Fibroblast of lung (primary cell): ENCODE data around the gene C11orf68. TPM values are rescaled to one million over a fixed set of nuclear protein-coding genes. Genes with fewer than 3 reads are reported as not detected.

Experiments used
- DNase-seq, 2 donors: peaks; one replicate each; pipeline versions ENCODE4 v3.0.0 to v3.0.0-alpha.2; 2010; ENCODE audit warnings: low read depth in 2 of 2
- H2AFZ ChIP-seq: 2 replicates; pipeline ENCODE4 v1.5.1; 2012; ENCODE audit warnings: low read length, control low read depth, inconsistent platforms
- H3K27ac ChIP-seq: 2 replicates; pipeline ENCODE4 v1.5.1; 2011; ENCODE audit warnings: low read length, control low read depth; ENCODE audit not compliant: insufficient read depth
- H3K27me3 ChIP-seq: 2 replicates; pipeline ENCODE4 v1.5.1; 2011; ENCODE audit warnings: mild to moderate bottlenecking, low read length; ENCODE audit not compliant: control insufficient read depth, insufficient read depth
- H3K36me3 ChIP-seq: 2 replicates; pipeline ENCODE4 v1.5.1; 2011; ENCODE audit warnings: low read length; ENCODE audit not compliant: control insufficient read depth, insufficient read depth
- H3K4me1 ChIP-seq: 2 replicates; pipeline ENCODE4 v1.5.1; 2011; ENCODE audit warnings: low read length; ENCODE audit not compliant: control insufficient read depth, insufficient read depth; ENCODE audit errors: extremely low read depth
- H3K4me2 ChIP-seq: 2 replicates; pipeline ENCODE4 v1.5.1; 2011; ENCODE audit warnings: low read length, control low read depth; ENCODE audit not compliant: insufficient read depth; ENCODE audit errors: extremely low read depth
- H3K4me3 ChIP-seq, 4 experiments: fragments of 200-600 bp in 1 of 4; sonication (generic) in 1 of 4; replicated peaks in 1 of 4; 2 replicates each; pipeline ENCODE4 v1.5.1; 2011 to 2016; ENCODE audit warnings: low read length in 4 of 4, low read depth in 3 of 4, mild to moderate bottlenecking in 3 of 4, control low read depth in 2 of 4, inconsistent platforms in 1 of 4, mixed read lengths in 1 of 4; ENCODE audit not compliant: insufficient read depth in 1 of 4; ENCODE audit errors: control extremely low read depth in 1 of 4
- H3K79me2 ChIP-seq: 2 replicates; pipeline ENCODE4 v1.5.1; 2012; ENCODE audit warnings: mild to moderate bottlenecking, low read length, inconsistent platforms; ENCODE audit not compliant: control insufficient read depth, insufficient read depth
- H3K9ac ChIP-seq: 2 replicates; pipeline ENCODE4 v1.5.1; 2011; ENCODE audit warnings: mild to moderate bottlenecking, low read length, control low read depth; ENCODE audit not compliant: insufficient read depth
- H3K9me3 ChIP-seq: 2 replicates; pipeline ENCODE4 v1.5.1; 2012; ENCODE audit warnings: low read depth, low read length; ENCODE audit not compliant: control insufficient read depth, insufficient read depth
- H4K20me1 ChIP-seq: 2 replicates; pipeline ENCODE4 v1.5.1; 2011; ENCODE audit warnings: low read length; ENCODE audit not compliant: control insufficient read depth, insufficient read depth; ENCODE audit errors: extremely low read depth
- CTCF ChIP-seq, 2 donors: IDR thresholded peaks in 1 of 2; conservative IDR thresholded peaks in 1 of 2; 1 replicate in 1 of 2; 2 replicates in 1 of 2; pipeline ENCODE4 v1.5.1; 2011 to 2012; ENCODE audit warnings: low read length in 2 of 2, control low read depth in 1 of 2, inconsistent platforms in 1 of 2, low read depth in 1 of 2, mild to moderate bottlenecking in 1 of 2
- EZH2 ChIP-seq: IDR thresholded peaks from 2 replicates; pipeline ENCODE4 v1.5.1; 2012; ENCODE audit warnings: low read length, control low read depth, mild to moderate bottlenecking; ENCODE audit errors: missing control alignments
- polyA plus RNA-seq, 2 donors: library from polyadenylated mRNA; depleted of rRNA in 1 of 2; stranded (reverse) in 1 of 2; unstranded in 1 of 2; fragments of >200 nt; gene quantifications; 2 replicates each; pipeline ENCODE4 v1.2.1, GENCODE V29; 2011 to 2012; ENCODE audit warnings: missing spikeins in 1 of 2
- total RNA-seq: library from RNA; depleted of rRNA; stranded (reverse); fragments of >200 nt; gene quantifications from 2 replicates; pipeline ENCODE4 v1.2.1, GENCODE V29; 2014

Gene C11orf68
- total and polyA plus RNA-seq, 2 donors (not counting 1 experiment from before 2014, with no cell fraction given): 26.6 to 27.6 TPM

DNA sequence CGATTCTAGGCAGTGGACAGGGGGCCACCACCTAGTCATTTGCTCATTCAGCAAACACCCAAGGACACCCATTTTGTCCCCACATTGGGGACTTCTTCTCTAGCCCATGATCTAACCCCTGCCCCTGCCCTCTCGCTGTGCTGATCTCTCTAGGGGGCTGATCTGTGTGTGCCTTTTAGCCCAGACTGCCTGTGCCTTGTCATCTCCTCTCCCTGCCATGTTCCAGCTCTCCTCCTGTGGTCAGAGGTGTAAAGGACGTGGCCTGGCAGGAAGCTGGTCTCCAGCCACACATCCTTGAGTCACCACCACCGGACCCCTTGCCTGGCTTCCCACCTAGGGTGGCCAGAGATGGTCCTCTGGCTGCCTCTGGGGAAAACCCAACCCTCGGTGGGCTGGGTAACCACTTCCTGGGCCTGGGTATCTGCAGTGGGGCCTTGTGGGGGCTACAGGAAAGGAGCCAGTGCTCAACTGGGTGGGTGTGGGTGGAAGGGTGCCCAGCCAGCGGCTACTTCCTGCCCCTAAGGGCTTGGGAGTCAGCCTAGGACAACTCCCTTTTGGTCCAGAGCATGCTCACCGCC is 37.9 kb downstream of the C11orf68 start:
- TF ChIP-seq CTCF (conservative IDR thresholded peaks at IDR 0.05 in 1 of 2, IDR thresholded peaks at IDR 0.05 in 1 of 2; ENCODE audit: low read depth in 1 of 2, low read length in 2 of 2): no peak
- no peak for TF ChIP-seq EZH2
- peaks cover 32% of the 10 kb centered on the region for H3K36me3 ChIP-seq
- no peak overlapping the region for H3K4me2 ChIP-seq
- H2AFZ ChIP-seq: no peak overlapping the region
- peaks cover 7% of the 10 kb centered on the region for H3K79me2 ChIP-seq
- H3K9me3 ChIP-seq: no peaks in the 10 kb centered on the region
- no peaks in the 10 kb centered on the region for H3K27me3 ChIP-seq
- DNase-seq: no peak
- H3K27ac ChIP-seq: no peak overlapping the region
- no peaks in the 10 kb centered on the region for H3K4me1 ChIP-seq
- H4K20me1 ChIP-seq: no peaks in the 10 kb centered on the region
- H3K4me3 ChIP-seq: no peak overlapping the region
- no peak overlapping the region for H3K9ac ChIP-seq

DNA sequence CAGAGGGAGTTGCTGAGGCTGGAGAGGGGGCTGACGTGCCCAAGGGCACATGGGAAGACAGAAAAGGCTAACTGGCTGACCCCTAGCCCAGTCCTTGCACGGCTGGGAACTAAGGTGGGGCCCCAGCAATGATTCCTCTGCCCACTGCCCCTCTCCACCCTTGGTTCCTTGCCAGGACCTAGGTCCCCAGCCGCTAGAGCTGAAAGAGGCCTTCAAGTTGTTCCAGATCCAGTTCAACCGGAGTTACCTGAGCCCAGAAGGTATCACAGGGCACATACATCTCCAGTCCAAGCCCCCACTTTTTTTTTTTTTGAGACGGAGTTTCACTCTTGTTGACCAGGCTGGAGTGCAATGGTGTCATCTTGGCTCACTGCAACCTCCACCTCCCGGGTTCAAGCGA is 38.8 kb downstream of the C11orf68 start:
- TF ChIP-seq EZH2 (no peak), CTCF (conservative IDR thresholded peaks at IDR 0.05 in 1 of 2, IDR thresholded peaks at IDR 0.05 in 1 of 2; ENCODE audit: low read depth in 1 of 2, low read length in 2 of 2) (no peak)
- no peaks in the 10 kb centered on the region for H3K9me3 ChIP-seq
- no peak overlapping the region for H3K27ac ChIP-seq
- no peaks in the 10 kb centered on the region for H3K27me3 ChIP-seq
- peaks cover 2% of the 10 kb centered on the region for H3K79me2 ChIP-seq
- no peak overlapping the region for H3K9ac ChIP-seq
- no peaks in the 10 kb centered on the region for H4K20me1 ChIP-seq
- no peak for DNase-seq
- peaks cover 28% of the 10 kb centered on the region for H3K36me3 ChIP-seq
- H3K4me2 ChIP-seq: no peak overlapping the region
- H3K4me1 ChIP-seq: no peaks in the 10 kb centered on the region
- no peak overlapping the region for H2AFZ ChIP-seq
- no peak overlapping the region for H3K4me3 ChIP-seq

DNA sequence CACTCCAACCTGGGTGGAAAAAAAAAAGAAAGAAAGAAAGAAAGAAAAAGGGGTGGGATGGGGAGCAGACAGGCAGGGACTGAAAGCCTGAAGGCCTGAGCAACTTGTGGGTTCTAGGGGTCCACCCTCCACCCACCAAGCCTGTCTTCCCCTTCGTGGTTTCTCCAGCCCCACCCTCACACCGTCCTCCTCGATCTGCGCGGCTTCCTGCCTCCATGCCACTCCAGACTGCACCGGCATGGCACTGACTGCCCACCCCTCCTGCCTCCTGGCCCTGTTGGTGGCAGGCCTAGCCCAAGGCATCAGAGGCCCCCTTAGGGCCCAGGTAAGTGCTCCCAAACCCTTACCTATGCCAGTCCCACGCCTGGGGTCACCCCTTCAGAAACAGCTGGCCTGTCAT is 39.2 kb downstream of the C11orf68 start, which contains the start of gene CTSW:
CTSW (plus strand) TSS at position 221 of the 400 bp plus-strand sequence; CDS start at position 239, 18 bp downstream.
- Histone ChIP-seq H3K4me1 (no peaks in the 10 kb centered on the region), H2AFZ (no peak within 1 kb of the TSS), H3K4me2 (no peak within 1 kb of the TSS), H3K9ac (no peak within 1 kb of the TSS), H3K79me2 (no peaks in the 10 kb centered on the region), H4K20me1 (no peaks in the 10 kb centered on the region), H3K9me3 (no peaks in the 10 kb centered on the region), H3K27ac (no peak within 1 kb of the TSS), H3K27me3 (no peaks in the 10 kb centered on the region), H3K36me3 (peaks cover 24% of the 10 kb centered on the region), H3K4me3 (no peak within 1 kb of the TSS)
- TF ChIP-seq EZH2: no peak
- no peak for TF ChIP-seq CTCF (conservative IDR thresholded peaks at IDR 0.05 in 1 of 2, IDR thresholded peaks at IDR 0.05 in 1 of 2; ENCODE audit: low read depth in 1 of 2, low read length in 2 of 2)
- no peak for DNase-seq
